Urothelium cell line (cell line): Measurements from ENCODE around the gene FXR2.

Experiments
- DNase-seq: peaks from one replicate; pipeline ENCODE4 v3.0.0; 2011; ENCODE audit warnings: low spot score, mixed read lengths
- FAIRE-seq: peaks from 2 replicates; lab custom pipeline; 2011; peaks lifted over from hg19 to GRCh38; lab: Jason Lieb, UNC

FXR2 gene

DNA sequence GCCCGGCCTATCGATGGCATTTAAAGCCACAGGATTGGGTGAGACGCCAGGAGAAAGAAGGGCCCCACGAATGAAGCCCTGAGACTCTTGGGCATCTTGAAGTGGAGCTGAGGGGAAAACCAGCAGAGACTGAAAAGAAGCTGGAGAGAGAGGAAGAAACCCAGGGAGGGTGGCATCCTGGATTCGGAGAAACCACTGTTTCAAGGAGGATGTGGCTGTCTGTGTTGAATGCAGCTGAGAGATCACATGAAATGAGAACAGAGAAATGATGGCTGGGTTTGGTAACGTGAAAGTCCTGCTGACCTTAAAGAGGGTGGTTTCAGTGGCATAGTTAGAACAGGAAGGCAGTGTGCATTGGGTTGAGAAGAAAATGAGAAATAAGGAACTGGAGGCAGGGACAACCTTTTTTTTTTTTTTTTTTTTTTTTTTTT, 62.1 kb downstream of the FXR2 start:
- FAIRE-seq (no peak), DNase-seq (no peak)

- no peak for DNase-seq
- FAIRE-seq, result no peak
Observed at GRCh38 chr17:7551396-7551795, 63.3 kb downstream of the FXR2 start.

- no peak for DNase-seq
- FAIRE-seq, result no peak
Observed at GRCh38 chr17:7550344-7550743, 64.4 kb downstream of the FXR2 start.

GRCh38 chr17:7549401-7550055, 65.2 kb downstream of the FXR2 start:
- DNase-seq (no peak), FAIRE-seq (no peak)

DNA sequence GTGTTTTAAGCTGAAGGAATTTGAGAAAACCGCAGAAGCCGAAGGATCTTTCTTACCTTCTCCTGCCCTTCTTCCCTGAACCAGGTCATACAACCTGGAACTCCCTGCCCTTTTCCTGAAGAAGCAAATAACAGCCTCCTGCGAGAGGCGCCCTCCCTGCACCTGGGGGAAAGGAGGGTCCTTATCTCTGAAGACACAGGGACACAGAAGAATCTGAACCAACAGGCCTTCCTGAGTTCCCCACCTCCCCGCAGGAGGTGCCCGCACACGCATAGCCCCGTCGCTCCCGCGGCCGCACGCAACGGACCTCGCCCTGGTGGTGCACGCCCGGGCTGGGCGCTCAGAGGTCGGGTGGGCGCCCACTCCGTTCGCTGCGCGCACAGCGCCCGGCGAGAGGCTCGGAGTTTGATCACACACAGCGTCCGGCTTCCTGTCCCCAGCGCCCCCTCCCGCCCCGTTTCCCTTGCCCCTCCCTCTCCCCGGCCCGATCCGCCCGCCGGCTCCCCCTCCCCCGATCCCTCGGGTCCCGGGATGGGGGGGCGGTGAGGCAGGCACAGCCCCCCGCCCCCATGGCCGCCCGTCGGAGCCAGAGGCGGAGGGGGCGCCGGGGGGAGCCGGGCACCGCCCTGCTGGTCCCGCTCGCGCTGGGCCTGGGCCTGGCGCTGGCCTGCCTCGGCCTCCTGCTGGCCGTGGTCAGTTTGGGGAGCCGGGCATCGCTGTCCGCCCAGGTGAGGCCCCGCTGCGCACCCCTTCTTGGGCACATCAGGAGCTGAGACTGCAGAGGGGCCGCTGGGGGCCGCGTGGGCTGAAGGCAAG, 65.9 kb downstream of the FXR2 start, which contains the start of gene TNFSF12:
TNFSF12 (plus strand) TSS at position 474 of the 816 bp plus-strand sequence; CDS start at position 570, 96 bp downstream.
- DNase-seq (no peak), FAIRE-seq (no peak)

GRCh38 chr17:7544911-7545310, 69.8 kb downstream of the FXR2 start:
- no peak for DNase-seq
- no peak for FAIRE-seq
